OCI-M1 (cell line): ENCODE results near the gene ANKRD29.
"Not testable (repeated sequence)": the region's sequence is repeated elsewhere in the genome, so short reads cannot be mapped to it uniquely, and the experiment has no call there.

Experiments
- DNase-seq: peaks from one replicate; lab custom pipeline; 2025; lab: John Stamatoyannopoulos, UW

The ANKRD29 gene

DNA sequence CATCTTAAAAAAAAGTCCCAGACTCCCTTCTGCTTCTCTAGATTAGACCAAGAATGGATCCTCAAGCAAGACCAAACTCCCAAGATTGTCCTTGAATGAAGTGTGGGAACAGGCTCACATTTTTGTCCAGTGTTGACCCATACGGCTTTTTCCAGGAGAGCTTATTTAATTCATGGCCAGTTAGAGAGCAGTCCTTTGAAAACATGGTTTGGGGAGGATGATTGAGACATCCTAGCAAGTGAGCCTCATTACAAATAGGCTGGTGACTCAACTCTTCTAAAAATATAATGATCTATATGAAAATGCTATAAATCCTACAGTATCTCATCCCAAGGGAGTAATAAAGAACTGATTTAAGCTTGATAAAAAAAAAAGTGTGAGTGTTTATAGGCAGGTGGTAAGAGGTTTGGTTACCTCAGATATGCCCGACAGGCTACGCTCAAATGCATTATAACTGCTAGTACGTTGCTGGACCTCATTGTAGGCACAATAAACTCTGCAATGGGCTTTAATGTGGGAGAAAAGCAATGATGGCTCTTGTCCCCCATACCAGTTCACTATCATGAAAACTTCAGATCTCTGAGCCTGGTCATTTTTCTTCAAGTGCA is 17.0 kb downstream of the ANKRD29 start:
- no peak for DNase-seq

GRCh38 chr18:23643815-23644490 is 18.8 kb downstream of the ANKRD29 start:
- no peak for DNase-seq

DNA sequence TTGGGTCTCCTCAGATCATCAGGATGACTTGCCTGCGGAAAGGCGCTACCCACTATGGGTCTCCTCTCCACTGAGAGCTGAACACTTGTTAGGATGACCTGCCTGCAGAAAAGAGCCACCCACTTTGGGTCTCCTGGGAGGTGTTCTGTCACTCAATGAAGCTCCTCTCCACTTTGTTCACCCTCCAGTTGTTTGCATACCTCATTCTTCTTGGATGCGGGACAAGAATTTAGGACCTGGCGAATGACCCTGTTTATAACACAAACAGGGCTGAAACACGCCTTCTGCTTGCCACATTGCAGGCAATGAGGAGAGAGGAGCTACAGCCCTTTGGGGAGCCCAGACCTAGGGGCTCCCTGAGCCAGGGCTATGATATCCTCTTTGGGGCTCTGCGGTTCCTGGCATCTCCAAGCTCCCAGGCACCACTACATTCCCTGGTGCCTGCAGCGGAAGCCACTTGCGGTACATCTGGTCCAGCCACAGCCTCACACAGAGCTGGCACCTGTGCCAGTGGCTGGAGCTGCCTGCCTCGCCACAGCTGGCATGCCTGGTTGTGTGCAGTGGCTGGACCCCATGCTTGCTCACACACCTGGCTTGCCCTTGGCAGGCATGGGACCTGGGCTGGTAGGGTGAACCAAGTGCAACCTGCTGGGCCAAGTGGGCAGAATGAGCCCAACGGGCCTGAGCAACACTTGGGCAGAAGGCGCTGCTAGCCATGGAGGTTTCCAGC is 20.6 kb downstream of the ANKRD29 start:
- no peak for DNase-seq

GRCh38 chr18:23641143-23641720 is 21.5 kb downstream of the ANKRD29 start:
- DNase-seq, result no peak

- DNase-seq, result no peak
Observed at GRCh38 chr18:23640052-23640451, 22.7 kb downstream of the ANKRD29 start.

DNA sequence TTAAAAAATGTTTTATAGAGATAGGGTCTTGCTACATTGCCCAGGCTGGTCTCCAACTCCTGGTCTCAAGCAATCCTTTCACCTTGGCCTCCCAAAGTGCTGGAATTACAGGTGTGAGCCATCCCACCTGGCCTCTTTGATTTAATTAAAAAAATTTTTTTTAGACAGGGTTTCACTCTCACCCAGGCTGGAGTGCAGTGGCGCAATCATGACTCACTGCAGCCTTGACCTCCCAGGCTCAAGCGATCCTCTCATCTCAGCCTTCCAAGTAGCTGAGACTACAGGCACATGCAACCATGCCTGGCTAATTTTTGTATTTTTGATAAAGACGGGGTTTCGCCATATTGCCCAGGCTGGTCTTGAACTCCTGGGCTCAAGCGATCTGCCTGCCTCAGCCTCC is 26.3 kb downstream of the ANKRD29 start:
- not testable (repeated sequence) for DNase-seq

DNA sequence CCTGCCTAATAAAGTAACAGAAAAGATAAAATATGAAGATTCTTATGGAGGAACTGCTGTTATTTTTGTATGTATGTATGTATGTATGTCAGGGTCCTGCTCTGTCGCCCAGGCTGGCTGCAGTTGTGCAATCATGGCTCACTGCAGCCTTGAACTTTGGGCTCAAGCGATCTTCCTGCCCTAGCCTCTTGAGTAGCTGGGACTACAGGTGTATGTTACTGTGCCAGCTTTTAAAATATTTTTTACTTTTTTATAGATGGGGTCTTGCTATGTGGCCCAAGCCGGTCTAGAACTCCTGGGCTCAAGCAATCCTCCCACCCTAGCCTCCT is 26.7 kb downstream of the ANKRD29 start:
- DNase-seq, result no peak

- peak; percentile 36 for DNase-seq
Observed at GRCh38 chr18:23635283-23636070, 27.2 kb downstream of the ANKRD29 start.

DNA sequence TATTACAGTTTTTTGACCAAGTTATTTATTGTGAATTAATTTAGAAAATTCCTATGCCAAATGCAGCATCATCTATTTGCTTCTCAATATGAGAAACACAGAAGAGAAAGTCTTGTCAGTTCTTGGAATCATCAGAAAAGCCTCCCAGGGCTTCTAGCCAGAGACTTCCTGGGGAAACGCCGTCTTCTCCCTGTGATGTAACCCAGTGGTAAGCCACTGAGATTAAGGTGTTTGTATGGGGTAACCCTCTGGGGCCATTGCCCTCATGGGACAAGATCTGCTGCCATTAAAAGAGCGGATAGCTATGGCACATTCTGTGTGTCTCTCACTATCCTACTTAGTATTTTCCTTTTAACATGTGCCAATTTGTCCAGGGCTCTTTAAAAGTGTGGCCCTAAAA is 28.0 kb downstream of the ANKRD29 start:
- DNase-seq, result peak; percentile 41

DNA sequence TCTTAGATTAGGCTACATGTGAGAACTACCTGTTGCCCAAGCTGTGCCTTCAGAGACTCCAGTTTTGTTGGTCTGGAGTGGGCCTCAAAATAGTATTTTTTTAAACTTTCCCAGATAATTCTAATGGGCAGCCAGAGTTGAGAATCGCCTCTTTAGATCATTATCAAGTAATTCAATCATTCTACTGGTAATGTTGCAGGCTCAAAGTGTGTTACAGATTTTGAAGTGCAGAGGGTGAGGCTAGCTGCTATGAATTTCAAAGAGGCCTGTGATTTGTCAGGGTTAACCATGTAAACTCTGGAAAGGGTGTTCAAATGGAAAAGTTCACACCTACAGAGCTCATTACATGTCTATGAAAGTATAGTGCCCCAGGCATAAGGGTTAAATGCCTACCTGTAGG is 30.1 kb downstream of the ANKRD29 start:
- no peak for DNase-seq

- no peak for DNase-seq
Observed at GRCh38 chr18:23631746-23632145, 31.0 kb downstream of the ANKRD29 start.

- no peak for DNase-seq
Observed at GRCh38 chr18:23631312-23631711, 31.4 kb downstream of the ANKRD29 start.

GRCh38 chr18:23629444-23629946 is 33.2 kb downstream of the ANKRD29 start:
- DNase-seq, result no peak

GRCh38 chr18:23627970-23628369 is 34.7 kb downstream of the ANKRD29 start:
- DNase-seq, result no peak

DNA sequence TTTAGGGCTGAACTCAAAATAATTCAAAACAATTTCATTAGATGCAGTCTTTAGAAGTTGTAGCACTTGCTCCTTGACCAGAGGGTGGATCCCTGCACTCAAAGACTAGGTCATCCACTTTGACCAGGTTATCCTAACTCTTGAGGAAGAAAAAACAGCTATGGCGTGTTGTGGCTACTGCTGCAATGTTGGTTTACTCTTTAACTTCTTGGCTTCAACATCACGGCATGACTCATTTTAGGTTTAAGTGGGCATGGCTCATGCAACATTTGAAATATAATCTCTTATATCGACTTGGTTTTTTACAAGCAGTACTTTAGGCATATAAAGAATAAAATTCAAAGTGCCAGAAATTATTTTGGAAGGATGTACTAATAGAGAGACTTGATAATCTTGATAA is 35.4 kb downstream of the ANKRD29 start:
- peak; percentile 66 for DNase-seq

GRCh38 chr18:23626451-23627279 is 36.0 kb downstream of the ANKRD29 start:
- peak; percentile 53 for DNase-seq

DNA sequence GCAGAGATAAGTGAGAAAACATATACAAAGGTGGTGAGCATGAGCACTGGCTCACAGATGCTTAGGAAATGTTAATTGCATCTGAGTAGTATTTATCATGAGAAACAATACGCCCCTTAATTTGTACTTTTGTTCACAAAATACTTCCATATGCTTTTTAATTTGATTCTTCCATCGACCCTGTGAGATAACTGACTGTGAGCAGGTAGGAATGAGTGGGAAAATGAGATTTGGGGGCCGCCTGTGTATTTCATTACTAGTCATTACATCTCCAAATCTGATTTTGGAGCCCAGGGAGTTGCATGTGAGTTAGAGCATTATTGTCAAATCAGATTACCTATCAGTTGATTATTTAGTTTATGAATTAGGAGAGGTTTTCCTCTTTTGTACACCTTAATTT is 39.7 kb downstream of the ANKRD29 start:
- no peak for DNase-seq

DNA sequence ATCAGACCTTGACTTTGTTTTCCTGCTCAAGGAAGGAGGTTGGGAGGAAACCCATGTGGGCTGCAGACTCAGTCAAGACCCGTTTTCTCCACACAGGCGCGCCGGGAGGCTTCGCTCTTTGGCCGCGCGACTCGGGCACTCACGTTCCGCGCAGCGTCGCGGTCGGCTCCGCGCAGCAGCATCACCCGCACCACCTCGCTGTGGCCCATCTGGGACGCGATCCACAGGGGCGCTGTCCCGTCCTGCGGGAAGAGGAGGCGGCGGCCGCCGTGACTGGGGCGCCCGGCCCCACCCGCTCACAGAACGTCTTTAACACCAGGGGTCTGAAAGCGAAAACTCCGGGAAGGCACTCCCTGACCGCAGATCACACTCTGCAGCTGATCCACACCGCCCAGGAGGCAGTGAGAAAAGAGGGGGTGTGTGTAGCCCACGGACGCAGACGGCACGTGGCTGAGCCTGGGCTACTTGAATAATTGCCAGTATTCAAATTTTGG is 43.3 kb downstream of the ANKRD29 start:
- no peak for DNase-seq

DNA sequence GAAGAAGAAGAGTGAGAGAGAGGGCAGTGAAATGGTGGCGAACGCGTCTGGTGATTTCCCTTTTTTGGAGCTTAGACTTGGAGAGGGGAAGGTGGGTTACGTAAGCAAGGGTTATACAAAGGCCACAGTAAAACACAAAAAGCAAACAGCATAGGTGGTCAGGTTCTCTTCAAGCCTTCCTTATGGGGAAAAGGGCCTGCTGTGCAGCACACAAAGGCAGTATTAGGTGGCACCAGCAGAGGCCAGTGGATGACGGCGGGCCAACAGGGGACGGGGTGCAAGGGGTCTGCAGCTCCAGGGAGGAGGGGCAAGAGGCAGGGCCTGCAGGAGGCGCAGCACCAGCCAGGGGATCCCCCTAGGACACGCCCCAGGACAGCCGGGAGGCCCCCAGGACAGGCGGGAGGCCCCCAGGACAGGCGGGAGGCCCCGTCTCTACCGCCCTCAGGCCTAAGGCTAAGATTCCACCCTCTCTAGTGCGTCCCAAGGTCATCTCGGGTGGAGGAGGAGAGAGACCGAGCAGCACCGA is 43.8 kb downstream of the ANKRD29 start:
- DNase-seq, result no peak

DNA sequence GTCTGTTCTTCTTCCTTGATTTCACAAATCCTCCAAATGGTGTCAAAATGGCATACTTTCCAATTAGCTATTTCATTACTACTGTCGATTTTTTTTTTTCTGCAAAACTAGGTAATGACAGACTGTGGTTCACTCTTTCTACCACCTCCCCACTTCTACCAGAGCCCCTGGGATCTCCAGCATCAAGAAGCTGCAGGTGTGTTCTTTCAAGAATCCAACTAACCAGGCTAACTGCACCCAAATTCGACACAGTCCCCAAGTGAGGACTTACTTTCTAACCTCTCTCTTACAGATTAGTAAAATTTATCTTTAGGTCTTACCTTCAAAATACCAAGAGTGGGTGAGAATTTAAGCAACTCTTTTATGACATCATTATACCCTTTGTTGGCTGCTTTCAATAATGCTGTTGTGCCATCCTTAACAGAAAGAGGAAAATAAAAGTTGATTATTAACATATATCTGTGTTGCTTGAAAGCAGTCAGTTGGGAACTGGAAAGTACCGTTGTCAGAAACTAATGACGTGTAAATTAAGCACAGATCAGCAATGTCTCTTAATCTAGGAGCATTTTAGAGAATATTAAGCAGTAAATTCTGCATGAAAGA is 45.2 kb downstream of the ANKRD29 start:
- DNase-seq, result no peak
